Fibroblast of skin of right biceps (primary cell): ENCODE results near the gene CHST15.

Source experiments
- DNase-seq: peaks from one replicate; pipeline ENCODE4 v3.0.0-alpha.2; 2013

The CHST15 gene

GRCh38 chr10:124027031-124027611 is 66.3 kb downstream of the CHST15 start:
- no peak for DNase-seq

- DNase-seq = no peak
Measured at GRCh38 chr10:124026589-124026939, 66.8 kb downstream of the CHST15 start.

- DNase-seq = peak; percentile 11
Measured at GRCh38 chr10:124025660-124026588, 67.5 kb downstream of the CHST15 start.

- no peak for DNase-seq
Measured at GRCh38 chr10:124025152-124025551, 68.2 kb downstream of the CHST15 start.

- no peak for DNase-seq
Measured at GRCh38 chr10:124022066-124022465, 71.3 kb downstream of the CHST15 start.

GRCh38 chr10:124020981-124021815 is 72.2 kb downstream of the CHST15 start:
- DNase-seq = no peak

- DNase-seq = no peak
Measured at GRCh38 chr10:124019886-124020797, 73.3 kb downstream of the CHST15 start.

- no peak for DNase-seq
Measured at GRCh38 chr10:124018886-124019525, 74.4 kb downstream of the CHST15 start.

GRCh38 chr10:124017729-124018128 is 75.7 kb downstream of the CHST15 start:
- no peak for DNase-seq

- DNase-seq = no peak
Measured at GRCh38 chr10:124016804-124017375, 76.5 kb downstream of the CHST15 start.

GRCh38 chr10:124015991-124016390 is 77.4 kb downstream of the CHST15 start:
- DNase-seq = no peak

GRCh38 chr10:124014416-124015154 is 78.8 kb downstream of the CHST15 start:
- DNase-seq = no peak

- no peak for DNase-seq
Measured at GRCh38 chr10:124013916-124014315, 79.5 kb downstream of the CHST15 start.

- DNase-seq = no peak
Measured at GRCh38 chr10:124012991-124013390, 80.4 kb downstream of the CHST15 start.

- no peak for DNase-seq
Measured at GRCh38 chr10:124012583-124012982, 80.8 kb downstream of the CHST15 start.

- no peak for DNase-seq
Measured at GRCh38 chr10:124012066-124012465, 81.3 kb downstream of the CHST15 start.

- DNase-seq = no peak
Measured at GRCh38 chr10:124011464-124011863, 81.9 kb downstream of the CHST15 start.

GRCh38 chr10:124010563-124011131 is 82.8 kb downstream of the CHST15 start:
- no peak for DNase-seq

GRCh38 chr10:124010024-124010423 is 83.4 kb downstream of the CHST15 start:
- DNase-seq = no peak
